K562 (cell line): ENCODE data around the gene TMIGD3. TPM values are rescaled to one million over a fixed set of nuclear protein-coding genes. Genes with fewer than 3 reads are reported as not detected.
A peak's percentile ranks its signal among the peaks of the same experiment; 100 is the strongest.

Experiments used
- ATAC-seq: fragments of 200-7000 bp; cut with Tn5 transposase; 3 replicates; pipeline ENCODE4 v1.9.1; 2020; ENCODE audit warnings: moderate library complexity
- BruUV-seq: library from RNA; stranded (reverse); fragments of 400-500 nt; replicated peaks from 2 replicates; lab custom pipeline; 2021; lab: Mats Ljungman, UMichigan
- CTCF ChIA-PET: fragments of 300-600 bp; formaldehyde crosslinking; extraction: SDS; loops from one replicate; lab custom pipeline; 2021; ENCODE audit warnings: low intra/inter-chr PET ratio; lab: Yijun Ruan, JAX
- POLR2A ChIA-PET: fragments of 300-600, 350-650 bp; sonication (Branson Sonifier 250); formaldehyde crosslinking; extraction: SDS; loops from one replicate; lab custom pipeline; 2021; ENCODE audit warnings: antibody characterized with exemption, inconsistent platforms; lab: Yijun Ruan, JAX
- DNase-seq, 4 experiments: peaks; one replicate each; pipeline versions ENCODE4 v3.0.0 to v3.0.0-alpha.2; 2011 to 2018; ENCODE audit warnings: low spot score in 3 of 4, mixed read lengths in 3 of 4; ENCODE audit errors: extremely low read depth in 1 of 4
- FAIRE-seq: peaks from 2 replicates; lab custom pipeline; 2011; peaks lifted over from hg19 to GRCh38; lab: Jason Lieb, UNC
- H2AFZ ChIP-seq: 2 replicates; pipeline ENCODE4 v1.6.0; 2011; ENCODE audit warnings: low read depth, low read length, control low read depth, inconsistent platforms
- H3K27ac ChIP-seq: fragments of 200-600 bp; 3 replicates; pipeline ENCODE4 v1.8.0; 2011; ENCODE audit warnings: low read depth, mild to moderate bottlenecking, control low read depth, inconsistent platforms, low read length, moderate library complexity, mixed read lengths; ENCODE audit errors: extremely low read depth
- H3K27me3 ChIP-seq, 2 experiments: fragments of 300-600 bp in 1 of 2; 2 replicates in 1 of 2; 3 replicates in 1 of 2; pipeline versions ENCODE4 v1.6.0 to v1.8.0; 2011; ENCODE audit warnings: inconsistent platforms in 2 of 2, low read length in 2 of 2, mild to moderate bottlenecking in 1 of 2, mixed read lengths in 1 of 2, moderate library complexity in 1 of 2; ENCODE audit not compliant: control insufficient read depth in 2 of 2, insufficient read depth in 2 of 2
- H3K36me3 ChIP-seq: fragments of 300-600 bp; 3 replicates; pipeline ENCODE4 v1.8.0; 2011; ENCODE audit warnings: mild to moderate bottlenecking, low read length, inconsistent platforms; ENCODE audit not compliant: control insufficient read depth, insufficient read depth
- H3K4me1 ChIP-seq, 2 experiments: fragments of 200-600 bp in 1 of 2; replicated peaks in 1 of 2; 2 replicates in 1 of 2; 3 replicates in 1 of 2; pipeline versions ENCODE4 v1.5.1 to v1.8.0; 2011; ENCODE audit warnings: inconsistent platforms in 2 of 2, low read length in 2 of 2, mild to moderate bottlenecking in 1 of 2, mixed read lengths in 1 of 2, moderate library complexity in 1 of 2; ENCODE audit not compliant: control insufficient read depth in 2 of 2, insufficient read depth in 2 of 2
- H3K4me2 ChIP-seq: 2 replicates; pipeline ENCODE4 v1.6.1; 2011; ENCODE audit warnings: low read length, control low read depth, inconsistent platforms, mixed read lengths; ENCODE audit not compliant: insufficient read depth
- H3K4me3 ChIP-seq: fragments of 200-600 bp; sonication (generic), shearing (Covaris generic); 2 replicates; pipeline ENCODE4 v1.5.1; 2016; ENCODE audit warnings: control low read depth, inconsistent platforms
- H3K79me2 ChIP-seq: fragments of 200-600 bp; 3 replicates; pipeline ENCODE4 v1.8.0; 2011; ENCODE audit warnings: low read length, inconsistent platforms; ENCODE audit not compliant: control insufficient read depth, insufficient read depth
- H3K9ac ChIP-seq, 2 experiments: 2 replicates each; pipeline versions ENCODE4 v1.6.0 to v1.6.1; 2011; ENCODE audit warnings: low read depth in 2 of 2, low read length in 2 of 2, control low read depth in 1 of 2, inconsistent platforms in 1 of 2, mild to moderate bottlenecking in 1 of 2, mixed read lengths in 1 of 2; ENCODE audit not compliant: insufficient read depth in 1 of 2
- H3K9me1 ChIP-seq: one replicate; pipeline ENCODE4 v1.6.0; 2011; ENCODE audit warnings: inconsistent platforms, mild to moderate bottlenecking, low read length, moderate library complexity; ENCODE audit not compliant: control insufficient read depth, insufficient read depth
- H3K9me3 ChIP-seq: replicated peaks from 2 replicates; pipeline ENCODE4 v1.5.1; 2011; ENCODE audit warnings: low read depth, low read length, inconsistent platforms; ENCODE audit not compliant: control insufficient read depth, insufficient read depth
- H4K20me1 ChIP-seq: replicated peaks from 2 replicates; pipeline ENCODE4 v1.6.1; 2011; ENCODE audit warnings: low read length, inconsistent platforms, mixed read lengths; ENCODE audit not compliant: control insufficient read depth, insufficient read depth
- ARHGAP35 ChIP-seq: fragments of 450-650 bp; IDR thresholded peaks from 2 replicates; pipeline ENCODE4 v1.6.1; 2018; ENCODE audit not compliant: partially characterized antibody
- C11orf30 ChIP-seq: fragments of 450-650 bp; IDR thresholded peaks from 2 replicates; pipeline ENCODE4 v1.6.1; 2016; ENCODE audit warnings: low read depth, mild to moderate bottlenecking
- COPS2 ChIP-seq: fragments of 450-650 bp; conservative IDR thresholded peaks from 2 replicates; pipeline ENCODE4 v1.6.1; 2016; ENCODE audit warnings: mild to moderate bottlenecking, moderate library complexity
- CTBP1 ChIP-seq: fragments of 450-650 bp; IDR thresholded peaks from 2 replicates; pipeline ENCODE4 v1.6.1; 2016; ENCODE audit warnings: borderline replicate concordance
- EP400 ChIP-seq: fragments of 450-650 bp; IDR thresholded peaks from 2 replicates; pipeline ENCODE4 v1.6.1; 2017; ENCODE audit warnings: antibody characterized with exemption, mild to moderate bottlenecking, moderate library complexity
- FIP1L1 ChIP-seq: fragments of 200-400 bp; formaldehyde crosslinking; IDR thresholded peaks from 2 replicates; pipeline ENCODE4 v1.6.1; 2018; ENCODE audit warnings: mild to moderate bottlenecking, low read depth, low read length; ENCODE audit not compliant: poor library complexity, severe bottlenecking
- JUN ChIP-seq, 2 experiments: sonication (generic) in 1 of 2; formaldehyde crosslinking in 1 of 2; IDR thresholded peaks; 2 replicates each; pipeline versions ENCODE4 v1.6.1 to v1.8.0; 2012 to 2022; ENCODE audit warnings: borderline replicate concordance in 2 of 2, mild to moderate bottlenecking in 2 of 2, improper control_type of control experiment in 1 of 2, low read depth in 1 of 2, low read length in 1 of 2, missing genetic modification reagents in 1 of 2
- KHSRP ChIP-seq: fragments of 450-650 bp; IDR thresholded peaks from 2 replicates; pipeline ENCODE4 v1.6.1; 2017
- KLF1 ChIP-seq: fragments of 450-650 bp; IDR thresholded peaks from 2 replicates; pipeline ENCODE4 v1.6.1; 2016; ENCODE audit warnings: missing genetic modification characterization, missing compliant biosample characterization
- MAFG ChIP-seq: fragments of 450-650 bp; conservative IDR thresholded peaks from 2 replicates; pipeline ENCODE4 v1.6.1; 2016; ENCODE audit warnings: missing genetic modification characterization, missing compliant biosample characterization
- MEF2A ChIP-seq: IDR thresholded peaks from 2 replicates; pipeline ENCODE4 v1.6.1; 2011; ENCODE audit warnings: low read depth, mild to moderate bottlenecking, low read length, moderate library complexity; ENCODE audit not compliant: control insufficient read depth
- MYNN ChIP-seq, 2 experiments: sonication (generic); formaldehyde crosslinking in 1 of 2; IDR thresholded peaks; 2 replicates each; pipeline versions ENCODE4 v1.5.0 to v1.6.1; 2016 to 2020; ENCODE audit warnings: antibody characterized with exemption in 1 of 2, missing genetic modification reagents in 1 of 2
- NCOA4 ChIP-seq: fragments of 450-650 bp; IDR thresholded peaks from 2 replicates; pipeline ENCODE4 v1.6.1; 2018; ENCODE audit warnings: mild to moderate bottlenecking; ENCODE audit not compliant: partially characterized antibody
- PHB2 ChIP-seq: fragments of 450-650 bp; IDR thresholded peaks from 2 replicates; pipeline ENCODE4 v1.6.1; 2017; ENCODE audit warnings: low read depth
- SMARCE1 ChIP-seq: fragments of 450-650 bp; IDR thresholded peaks from 2 replicates; pipeline ENCODE4 v1.7.1; 2016; ENCODE audit warnings: mild to moderate bottlenecking
- ZNF316 ChIP-seq: fragments of 450-650 bp; IDR thresholded peaks from 2 replicates; pipeline ENCODE4 v1.6.1; 2016
- ZNF589 ChIP-seq: fragments of 200-800 bp; sonication (Bioruptor generic); IDR thresholded peaks from 2 replicates; pipeline ENCODE4 v1.6.1; 2016; ENCODE audit warnings: low read depth, missing genetic modification characterization, missing compliant biosample characterization
- ZNF699 ChIP-seq: fragments of 250-450 bp; sonication (Bioruptor Pico); IDR thresholded peaks from 2 replicates; pipeline ENCODE4 v1.8.0; 2021; ENCODE audit warnings: mild to moderate bottlenecking, moderate library complexity; ENCODE audit not compliant: insufficient replicate concordance
- ZNF764 ChIP-seq: fragments of 250-450 bp; sonication (Bioruptor Pico); IDR thresholded peaks from 2 replicates; pipeline ENCODE4 v1.4.0; 2020; ENCODE audit warnings: low read depth, mild to moderate bottlenecking, moderate library complexity
- WGBS: fragments of 100-300 bp; shearing (Covaris generic); methylation state at CpG from one replicate; pipeline ENCODE4 v1.1.6; 2016; ENCODE audit warnings: low coverage, mixed read lengths; ENCODE audit not compliant: insufficient coverage; ENCODE audit errors: missing lambda C conversion rate; 5-methylcytosine and 5-hydroxymethylcytosine counted together
- in situ Hi-C: fragments of 300-500 bp; cut with MboI; formaldehyde crosslinking; loops from 4 replicates; pipeline ENCODE4 v1.15.0; 2018; ENCODE audit warnings: inconsistent platforms, mixed read lengths
- intact Hi-C: fragments of 100-400 bp; cut with micrococcal nuclease; formaldehyde crosslinking; loops from 2 replicates; pipeline ENCODE4 v1.14.2; 2022
- polyA plus RNA-seq, 8 experiments: library from polyadenylated mRNA; depleted of rRNA in 4 of 8; stranded (reverse) in 5 of 8; unstranded in 3 of 8; fragments of >200 nt; fragmentation: Nextera tagmentation in 2 of 8; fragmentation: Illumina TruSeq in 1 of 8; extraction: Ambion mirVana in 2 of 8; extraction: Trizol in 1 of 8; gene quantifications; 2 replicates each; pipeline versions ENCODE4 v1.2.1 to v1.2.3, GENCODE V29; 2011 to 2014; ENCODE audit warnings: inconsistent platforms in 1 of 8, missing spikeins in 1 of 8
- total RNA-seq, 7 experiments: library from RNA; depleted of rRNA in 6 of 7; stranded (reverse); fragments of >200 nt in 6 of 7; fragmentation: Illumina TruSeq in 2 of 7; extraction: Trizol in 2 of 7; gene quantifications; 2 replicates each; pipeline versions ENCODE4 v1.2.1 to v1.2.3, GENCODE V29; 2011 to 2021; ENCODE audit warnings: low replicate concordance in 1 of 7
- TF ChIP-seq, protein P1 (sequence below): sonication (generic); formaldehyde crosslinking; IDR thresholded peaks from 2 replicates; pipeline ENCODE4 v1.8.0; 2023; ENCODE audit warnings: missing genetic modification reagents, mild to moderate bottlenecking, borderline replicate concordance

The TMIGD3 gene
- total and polyA plus RNA-seq, 9 of the 15 experiments (the other 6 are each of a cell fraction or from before 2014, with no cell fraction given): 0.11 to 0.13 (median 0.11) TPM; not detected in 6

DNA sequence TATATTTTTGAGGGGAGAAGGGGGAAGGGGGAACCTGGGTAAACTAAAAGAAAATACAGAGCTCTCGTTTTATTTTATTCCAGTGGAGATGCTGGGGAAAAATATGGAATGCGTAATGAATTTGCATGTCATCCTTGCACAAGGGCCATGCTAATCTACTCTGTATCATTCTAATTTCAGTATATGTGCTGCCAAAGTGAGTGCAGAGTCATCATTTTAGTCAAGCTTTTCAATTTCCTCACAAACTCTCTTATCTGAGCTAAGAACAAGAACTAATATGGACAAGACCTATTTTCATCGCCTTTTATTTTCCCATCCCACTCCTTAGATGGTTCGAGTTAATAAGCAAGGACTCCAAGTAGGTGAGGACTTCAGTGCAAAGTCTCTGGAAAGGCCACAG lies 13.2 kb downstream of the TMIGD3 start:
- no peak overlapping the region for H3K9ac ChIP-seq
- H3K4me1 ChIP-seq: no peaks in the 10 kb centered on the region; a peak in 1 of 5 replicates
- ChIA-PET CTCF (no interaction called here), POLR2A (interaction anchor here (0.6 to 3.4 kb wide), 6 partner anchors 9 to 27 kb away, joined by 3 to 18 read pairs (median 4); no protein-coding TSS in a partner anchor)
- no TSS peak for BruUV-seq
- H4K20me1 ChIP-seq: no peaks in the 10 kb centered on the region
- peak overlapping the region; percentile 71; the same call in 1 of the 2 replicates for H2AFZ ChIP-seq
- no peaks in the 10 kb centered on the region for H3K36me3 ChIP-seq
- no peaks in the 10 kb centered on the region for H3K9me3 ChIP-seq
- H3K79me2 ChIP-seq: no peaks in the 10 kb centered on the region
- in situ Hi-C loops: loop anchor here (25.0 kb wide), 1 partner anchor 847 kb away; no protein-coding TSS in a partner anchor
- H3K27me3 ChIP-seq: peaks cover 19 to 43% of the 10 kb centered on the region in 2 experiments; a peak in 4 of 5 replicates
- intact Hi-C loops: no loop called here
- no peak overlapping the region for H3K4me3 ChIP-seq
- WGBS: 23% methylated on average over 4 of the region's 4 CpGs
- DNase-seq (no peak), FAIRE-seq (no peak), ATAC-seq (no peak)
- no peak overlapping the region for H3K4me2 ChIP-seq
- no peak overlapping the region for H3K27ac ChIP-seq
- H3K9me1 ChIP-seq: no peaks in the 10 kb centered on the region
- TF ChIP-seq MYNN (IDR thresholded peaks at IDR 0.05) (no peak), MYNN (CRISPR knock-in tag; IDR thresholded peaks at IDR 0.05) (no peak), SMARCE1 (no peak), PHB2 (no peak), EP400 (no peak), MAFG (peak; percentile 82), ZNF764 (CRISPR knock-in tag) (no peak), COPS2 (no peak), NCOA4 (no peak), ZNF316 (peak; percentile 64), ZNF589 (CRISPR knock-in tag) (0 out of 2 replicates have a peak, but pooled peaks have one; percentile 3), KLF1 (tag) (no peak), CTBP1 (no peak), ZNF699 (CRISPR knock-in tag) (no peak), JUN (IDR thresholded peaks at IDR 0.05; ENCODE audit: borderline replicate concordance, low read depth, low read length) (no peak), JUN (CRISPR knock-in tag; IDR thresholded peaks at IDR 0.05; ENCODE audit: borderline replicate concordance) (no peak), FIP1L1 (no peak), MEF2A (no peak), C11orf30 (peak; percentile 52; the same call in 1 of the 2 replicates), ARHGAP35 (no peak), KHSRP (no peak)
- TF ChIP-seq, protein P1, sequence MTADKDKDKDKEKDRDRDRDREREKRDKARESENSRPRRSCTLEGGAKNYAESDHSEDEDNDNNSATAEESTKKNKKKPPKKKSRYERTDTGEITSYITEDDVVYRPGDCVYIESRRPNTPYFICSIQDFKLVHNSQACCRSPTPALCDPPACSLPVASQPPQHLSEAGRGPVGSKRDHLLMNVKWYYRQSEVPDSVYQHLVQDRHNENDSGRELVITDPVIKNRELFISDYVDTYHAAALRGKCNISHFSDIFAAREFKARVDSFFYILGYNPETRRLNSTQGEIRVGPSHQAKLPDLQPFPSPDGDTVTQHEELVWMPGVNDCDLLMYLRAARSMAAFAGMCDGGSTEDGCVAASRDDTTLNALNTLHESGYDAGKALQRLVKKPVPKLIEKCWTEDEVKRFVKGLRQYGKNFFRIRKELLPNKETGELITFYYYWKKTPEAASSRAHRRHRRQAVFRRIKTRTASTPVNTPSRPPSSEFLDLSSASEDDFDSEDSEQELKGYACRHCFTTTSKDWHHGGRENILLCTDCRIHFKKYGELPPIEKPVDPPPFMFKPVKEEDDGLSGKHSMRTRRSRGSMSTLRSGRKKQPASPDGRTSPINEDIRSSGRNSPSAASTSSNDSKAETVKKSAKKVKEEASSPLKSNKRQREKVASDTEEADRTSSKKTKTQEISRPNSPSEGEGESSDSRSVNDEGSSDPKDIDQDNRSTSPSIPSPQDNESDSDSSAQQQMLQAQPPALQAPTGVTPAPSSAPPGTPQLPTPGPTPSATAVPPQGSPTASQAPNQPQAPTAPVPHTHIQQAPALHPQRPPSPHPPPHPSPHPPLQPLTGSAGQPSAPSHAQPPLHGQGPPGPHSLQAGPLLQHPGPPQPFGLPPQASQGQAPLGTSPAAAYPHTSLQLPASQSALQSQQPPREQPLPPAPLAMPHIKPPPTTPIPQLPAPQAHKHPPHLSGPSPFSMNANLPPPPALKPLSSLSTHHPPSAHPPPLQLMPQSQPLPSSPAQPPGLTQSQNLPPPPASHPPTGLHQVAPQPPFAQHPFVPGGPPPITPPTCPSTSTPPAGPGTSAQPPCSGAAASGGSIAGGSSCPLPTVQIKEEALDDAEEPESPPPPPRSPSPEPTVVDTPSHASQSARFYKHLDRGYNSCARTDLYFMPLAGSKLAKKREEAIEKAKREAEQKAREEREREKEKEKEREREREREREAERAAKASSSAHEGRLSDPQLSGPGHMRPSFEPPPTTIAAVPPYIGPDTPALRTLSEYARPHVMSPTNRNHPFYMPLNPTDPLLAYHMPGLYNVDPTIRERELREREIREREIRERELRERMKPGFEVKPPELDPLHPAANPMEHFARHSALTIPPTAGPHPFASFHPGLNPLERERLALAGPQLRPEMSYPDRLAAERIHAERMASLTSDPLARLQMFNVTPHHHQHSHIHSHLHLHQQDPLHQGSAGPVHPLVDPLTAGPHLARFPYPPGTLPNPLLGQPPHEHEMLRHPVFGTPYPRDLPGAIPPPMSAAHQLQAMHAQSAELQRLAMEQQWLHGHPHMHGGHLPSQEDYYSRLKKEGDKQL (CRISPR knock-in tag): no peak
